GM23338 (cell line): ENCODE data around the gene THAP8. TPM values are rescaled to one million over a fixed set of nuclear protein-coding genes. Genes with fewer than 3 reads are reported as not detected.

Experiments used
- ATAC-seq: fragments of 200-7000 bp; cut with Tn5 transposase; 3 replicates; pipeline ENCODE4 v1.9.1; 2020
- DNase-seq: peaks from one replicate; pipeline ENCODE4 v3.0.0-alpha.2; 2015; ENCODE audit warnings: low spot score
- H2AFZ ChIP-seq: fragments of 200-600 bp; sonication (generic); 2 replicates; pipeline ENCODE4 v1.8.0; 2016; ENCODE audit warnings: antibody characterized with exemption, mild to moderate bottlenecking, moderate library complexity
- H3F3A ChIP-seq: fragments of 200-600 bp; sonication (generic); replicated peaks from 2 replicates; pipeline ENCODE4 v1.8.0; 2017; ENCODE audit warnings: antibody characterized with exemption, mixed run types, low read depth
- H3K27ac ChIP-seq: fragments of 200-600 bp; sonication (generic); 2 replicates; pipeline ENCODE4 v1.6.1; 2016; ENCODE audit warnings: low read depth
- H3K27me3 ChIP-seq: fragments of 200-600 bp; sonication (generic); 2 replicates; pipeline ENCODE4 v1.8.0; 2016; ENCODE audit warnings: mild to moderate bottlenecking, mixed run types, moderate library complexity; ENCODE audit not compliant: insufficient read depth
- H3K36me3 ChIP-seq: fragments of 200-600 bp; sonication (generic); 2 replicates; pipeline ENCODE4 v1.8.0; 2016; ENCODE audit warnings: mild to moderate bottlenecking; ENCODE audit not compliant: insufficient read depth
- H3K4me1 ChIP-seq: fragments of 200-600 bp; sonication (generic); 2 replicates; pipeline ENCODE4 v1.8.0; 2016; ENCODE audit warnings: mild to moderate bottlenecking, moderate library complexity; ENCODE audit not compliant: insufficient read depth
- H3K4me2 ChIP-seq: fragments of 200-600 bp; sonication (generic); 2 replicates; pipeline ENCODE4 v1.7.1; 2017; ENCODE audit warnings: mixed run types
- H3K4me3 ChIP-seq: fragments of 200-600 bp; sonication (generic); 2 replicates; pipeline ENCODE4 v1.6.1; 2016; ENCODE audit warnings: mixed run types
- H3K79me2 ChIP-seq: fragments of 200-600 bp; sonication (generic); replicated peaks from 2 replicates; pipeline ENCODE4 v1.8.0; 2017; ENCODE audit warnings: mild to moderate bottlenecking; ENCODE audit not compliant: insufficient read depth
- H3K9me2 ChIP-seq: fragments of 200-600 bp; sonication (generic); 2 replicates; pipeline ENCODE4 v1.8.0; 2017; ENCODE audit not compliant: insufficient read depth
- H4K20me1 ChIP-seq: fragments of 200-600 bp; sonication (generic); replicated peaks from 2 replicates; pipeline ENCODE4 v1.8.0; 2017; ENCODE audit warnings: mild to moderate bottlenecking; ENCODE audit not compliant: insufficient read depth
- H3K27ac Mint-ChIP-seq: 2 replicates; pipeline ENCODE4 v1.8.0; 2020; ENCODE audit warnings: inconsistent platforms, mild to moderate bottlenecking, moderate library complexity, mixed read lengths
- H3K27me3 Mint-ChIP-seq: 3 replicates; pipeline ENCODE4 v1.8.0; 2022; ENCODE audit warnings: low read depth, mild to moderate bottlenecking, moderate library complexity, mixed read lengths, inconsistent platforms; ENCODE audit not compliant: insufficient read depth, poor library complexity
- H3K36me3 Mint-ChIP-seq: 3 replicates; pipeline ENCODE4 v1.8.0; 2021; ENCODE audit warnings: low read depth, mild to moderate bottlenecking, inconsistent platforms, moderate library complexity, mixed read lengths
- H3K4me1 Mint-ChIP-seq: 3 replicates; pipeline ENCODE4 v1.8.0; 2020; ENCODE audit warnings: mild to moderate bottlenecking, inconsistent platforms, mixed read lengths
- H3K4me3 Mint-ChIP-seq: 3 replicates; pipeline ENCODE4 v1.8.0; 2021; ENCODE audit warnings: moderate library complexity, mild to moderate bottlenecking, inconsistent platforms, mixed read lengths
- H3K9me3 Mint-ChIP-seq: 3 replicates; pipeline ENCODE4 v1.8.0; 2020; ENCODE audit warnings: moderate library complexity, mild to moderate bottlenecking, inconsistent platforms, mixed read lengths
- CREB1 ChIP-seq: fragments of 250-450 bp; sonication (Bioruptor Pico); IDR thresholded peaks from 2 replicates; pipeline ENCODE4 v1.5.0; 2020; ENCODE audit warnings: low read depth, mild to moderate bottlenecking, moderate library complexity
- CTCF ChIP-seq, 2 experiments: fragments of 200-600 bp in 1 of 2; sonication (generic) in 1 of 2; conservative IDR thresholded peaks; 2 replicates each; pipeline versions ENCODE4 v1.5.1 to v1.6.1; 2016 to 2017; ENCODE audit warnings: antibody characterized with exemption in 2 of 2, low read depth in 2 of 2, mild to moderate bottlenecking in 2 of 2, moderate library complexity in 1 of 2
- ETS1 ChIP-seq: IDR thresholded peaks from 2 replicates; pipeline ENCODE4 v1.6.1; 2016; ENCODE audit warnings: antibody characterized with exemption
- EZH2 ChIP-seq: fragments of 200-600 bp; sonication (generic); IDR thresholded peaks from one replicate; pipeline ENCODE4 v1.8.0; 2017; ENCODE audit warnings: antibody characterized with exemption, mild to moderate bottlenecking, low read depth; ENCODE audit not compliant: unreplicated experiment
- EZH2phosphoT487 ChIP-seq: fragments of 200-600 bp; sonication (generic); IDR thresholded peaks from one replicate; pipeline ENCODE4 v1.8.1; 2018; ENCODE audit warnings: antibody characterized with exemption; ENCODE audit not compliant: unreplicated experiment
- JUNB ChIP-seq: IDR thresholded peaks from one replicate; pipeline ENCODE4 v1.6.1; 2016; ENCODE audit warnings: antibody characterized with exemption; ENCODE audit not compliant: unreplicated experiment
- NANOG ChIP-seq: IDR thresholded peaks from 2 replicates; pipeline ENCODE4 v1.6.1; 2016; ENCODE audit warnings: antibody characterized with exemption, borderline replicate concordance
- POLR2AphosphoS5 ChIP-seq: IDR thresholded peaks from 2 replicates; pipeline ENCODE4 v1.6.1; 2016; ENCODE audit warnings: antibody characterized with exemption, low read depth
- REST ChIP-seq: IDR thresholded peaks from one replicate; pipeline ENCODE4 v1.6.1; 2018; ENCODE audit warnings: antibody characterized with exemption; ENCODE audit not compliant: unreplicated experiment
- STAT1 ChIP-seq: IDR thresholded peaks from one replicate; pipeline ENCODE4 v1.6.1; 2016; ENCODE audit warnings: antibody characterized with exemption; ENCODE audit not compliant: unreplicated experiment
- ZNF114 ChIP-seq: fragments of 250-450 bp; sonication (Bioruptor Pico); IDR thresholded peaks from 2 replicates; pipeline ENCODE4 v1.5.0; 2020; ENCODE audit warnings: mild to moderate bottlenecking, moderate library complexity
- ZNF331 ChIP-seq: fragments of 250-450 bp; sonication (Bioruptor Pico); IDR thresholded peaks from 2 replicates; pipeline ENCODE4 v1.5.0; 2020; ENCODE audit warnings: low read depth, mild to moderate bottlenecking, moderate library complexity
- ZNF462 ChIP-seq: fragments of 250-450 bp; sonication (Bioruptor Pico); IDR thresholded peaks from 2 replicates; pipeline ENCODE4 v1.5.0; 2020; ENCODE audit warnings: mild to moderate bottlenecking, moderate library complexity
- polyA plus RNA-seq: library from polyadenylated mRNA; unstranded; fragments of >200 nt; fragmentation: Nextera tagmentation; extraction: Ambion mirVana; gene quantifications from 2 replicates; pipeline ENCODE4 v1.2.1, GENCODE V29; 2016
- total RNA-seq: library from RNA; depleted of rRNA; stranded (reverse); fragments of >200 nt; shearing (Covaris generic); gene quantifications from 2 replicates; pipeline ENCODE4 v1.2.3, GENCODE V29; 2014

THAP8 gene
- total and polyA plus RNA-seq, 2 experiments from 2014 or later: 12.7 to 13.7 TPM

GRCh38 chr19:35991731-35992450, 62.2 kb downstream of the THAP8 start:
- Histone ChIP-seq H2AFZ (no peak overlapping the region), H3K4me2 (no peak overlapping the region), H3K4me3 (no peak overlapping the region)

More at GRCh38 chr19:35991731-35992450, 62.2 kb downstream of the THAP8 start:
- Histone ChIP-seq H3K4me1 (peaks cover 9% of the 10 kb centered on the region; the same call in 1 of the 2 replicates), H4K20me1 (peaks cover 6% of the 10 kb centered on the region), H3K36me3 (no peaks in the 10 kb centered on the region), H3K79me2 (peaks cover 12% of the 10 kb centered on the region; the same call in 1 of the 2 replicates), H3K27ac (no peak overlapping the region), H3K9me2 (no peaks in the 10 kb centered on the region), H3K27me3 (no peaks in the 10 kb centered on the region), H3F3A (0 out of 2 replicates have a peak, but pooled peaks cover 6% of the 10 kb centered on the region)
- Mint-ChIP-seq H3K4me1 (peaks cover 14% of the 10 kb centered on the region; the same call in 2 of the 3 replicates), H3K4me3 (no peak overlapping the region), H3K36me3 (no peaks in the 10 kb centered on the region; the same call in 2 of the 3 replicates), H3K9me3 (no peaks in the 10 kb centered on the region; the same call in 2 of the 3 replicates), H3K27ac (no peak overlapping the region), H3K27me3 (peaks cover 10% of the 10 kb centered on the region)
- ATAC-seq (no peak), DNase-seq (no peak)
- TF ChIP-seq NANOG (no peak), ZNF462 (CRISPR knock-in tag) (no peak), CREB1 (CRISPR knock-in tag) (no peak), ETS1 (no peak), ZNF331 (no peak), POLR2AphosphoS5 (no peak), CTCF (conservative IDR thresholded peaks at IDR 0.05; ENCODE audit: low read depth in 2 of 2) (no peak), ZNF114 (CRISPR knock-in tag) (no peak), EZH2 (no peak), REST (no peak), EZH2phosphoT487 (no peak), STAT1 (no peak), JUNB (no peak)
